Endothelial cell of umbilical vein (primary cell): ENCODE results near the gene TPRKB. TPM values are rescaled to one million over a fixed set of nuclear protein-coding genes. Genes with fewer than 3 reads are reported as not detected.
"Not testable (repeated sequence)": the region's sequence is repeated elsewhere in the genome, so short reads cannot be mapped to it uniquely, and the experiment has no call there.

ENCODE experiments used
- BruUV-seq: library from RNA; stranded (reverse); fragments of 400-500 nt; replicated peaks from 2 replicates; lab custom pipeline; 2021; lab: Mats Ljungman, UMichigan
- CTCF ChIA-PET: fragments of 300-600, 350-600 bp; sonication (Branson Sonifier 250); formaldehyde crosslinking; loops from one replicate; lab custom pipeline; 2021; ENCODE audit warnings: antibody characterized with exemption, inconsistent platforms; lab: Charles Lee
- POLR2A ChIA-PET: fragments of 300-600, 350-600 bp; sonication (Branson Sonifier 250); formaldehyde crosslinking; loops from one replicate; lab custom pipeline; 2021; ENCODE audit warnings: antibody characterized with exemption, inconsistent platforms; lab: Charles Lee
- DNase-seq: peaks from one replicate; pipeline ENCODE4 v3.0.0-alpha.2; 2011; ENCODE audit warnings: low read depth, low spot score
- FAIRE-seq: peaks from 2 replicates; lab custom pipeline; 2011; peaks lifted over from hg19 to GRCh38; lab: Jason Lieb, UNC
- H2AFZ ChIP-seq: 2 replicates; pipeline ENCODE4 v1.6.0; 2012; ENCODE audit warnings: low read depth, low read length, control low read depth, inconsistent platforms
- H3K27ac ChIP-seq: 2 replicates; pipeline ENCODE4 v1.5.1; 2011; ENCODE audit warnings: low read depth, mild to moderate bottlenecking, control low read depth, low read length, moderate library complexity; ENCODE audit not compliant: insufficient read depth
- H3K27me3 ChIP-seq, 2 experiments: 2 replicates each; pipeline versions ENCODE4 v1.6.0 to v1.6.1; 2011; ENCODE audit warnings: low read length in 2 of 2, mixed read lengths in 1 of 2; ENCODE audit not compliant: control insufficient read depth in 2 of 2, insufficient read depth in 2 of 2
- H3K36me3 ChIP-seq, 2 experiments: 2 replicates in 1 of 2; 3 replicates in 1 of 2; pipeline ENCODE4 v1.5.1; 2011; ENCODE audit warnings: low read length in 2 of 2, mild to moderate bottlenecking in 1 of 2, moderate library complexity in 1 of 2; ENCODE audit not compliant: control insufficient read depth in 2 of 2, insufficient read depth in 2 of 2; ENCODE audit errors: extremely low read depth in 1 of 2
- H3K4me1 ChIP-seq: 3 replicates; pipeline ENCODE4 v1.5.1; 2011; ENCODE audit warnings: mild to moderate bottlenecking, low read length; ENCODE audit not compliant: control insufficient read depth, insufficient read depth; ENCODE audit errors: extremely low read depth
- H3K4me2 ChIP-seq: 2 replicates; pipeline ENCODE4 v1.6.1; 2011; ENCODE audit warnings: low read length, control low read depth, mixed read lengths; ENCODE audit not compliant: insufficient read depth
- H3K4me3 ChIP-seq, 3 experiments: fragments of 200-600 bp in 1 of 3; sonication (generic), shearing (Covaris generic) in 1 of 3; replicated peaks in 1 of 3; 2 replicates each; pipeline ENCODE4 v1.5.1; 2011 to 2016; ENCODE audit warnings: control low read depth in 3 of 3, low read length in 3 of 3, mild to moderate bottlenecking in 2 of 3, inconsistent platforms in 1 of 3, low read depth in 1 of 3, moderate library complexity in 1 of 3; ENCODE audit not compliant: insufficient read depth in 1 of 3
- H3K79me2 ChIP-seq: 2 replicates; pipeline ENCODE4 v1.6.0; 2012; ENCODE audit warnings: low read length, inconsistent platforms; ENCODE audit not compliant: control insufficient read depth, insufficient read depth
- H3K9ac ChIP-seq: replicated peaks from 2 replicates; pipeline ENCODE3; 2011; ENCODE audit warnings: low read length, control low read depth; ENCODE audit not compliant: insufficient read depth; ENCODE audit errors: extremely low read depth
- H3K9me1 ChIP-seq: replicated peaks from 3 replicates; pipeline ENCODE4 v1.6.0; 2011; ENCODE audit warnings: mild to moderate bottlenecking, low read length; ENCODE audit not compliant: control insufficient read depth, insufficient read depth; ENCODE audit errors: extremely low read depth
- H3K9me3 ChIP-seq: replicated peaks from 2 replicates; pipeline ENCODE4 v1.5.1; 2012; ENCODE audit warnings: low read length, inconsistent platforms; ENCODE audit not compliant: control insufficient read depth, insufficient read depth
- H4K20me1 ChIP-seq: replicated peaks from 2 replicates; pipeline ENCODE3; 2011; ENCODE audit warnings: mild to moderate bottlenecking, low read length; ENCODE audit not compliant: control insufficient read depth, insufficient read depth; ENCODE audit errors: extremely low read depth
- CTCF ChIP-seq, 2 donors: IDR thresholded peaks; 1 replicate in 1 of 2; 2 replicates in 1 of 2; pipeline ENCODE4 v1.5.1; 2011; ENCODE audit warnings: low read length in 2 of 2, mild to moderate bottlenecking in 2 of 2, moderate library complexity in 2 of 2, control low read depth in 1 of 2, inconsistent platforms in 1 of 2, low read depth in 1 of 2; ENCODE audit not compliant: insufficient read depth in 1 of 2; ENCODE audit errors: extremely low read depth in 1 of 2
- EZH2 ChIP-seq: IDR thresholded peaks from 2 replicates; pipeline ENCODE4 v1.6.1; 2012; ENCODE audit warnings: borderline replicate concordance, low read depth, mild to moderate bottlenecking, moderate library complexity, low read length, inconsistent platforms; ENCODE audit not compliant: severe bottlenecking
- FOS ChIP-seq: IDR thresholded peaks from 2 replicates; pipeline ENCODE4 v1.6.1; 2011; ENCODE audit warnings: mild to moderate bottlenecking, low read length, moderate library complexity, borderline replicate concordance; ENCODE audit not compliant: insufficient read depth
- GATA2 ChIP-seq: IDR thresholded peaks from 2 replicates; pipeline ENCODE4 v1.7.0; 2011; ENCODE audit warnings: low read depth, mild to moderate bottlenecking, moderate library complexity, mixed read lengths, low read length; ENCODE audit not compliant: insufficient read length, insufficient read depth
- JUN ChIP-seq: IDR thresholded peaks from 2 replicates; pipeline ENCODE4 v1.6.1; 2011; ENCODE audit warnings: borderline replicate concordance, low read depth; ENCODE audit not compliant: insufficient read length, insufficient read depth
- MAX ChIP-seq: IDR thresholded peaks from 2 replicates; pipeline ENCODE4 v1.6.1; 2011; ENCODE audit not compliant: insufficient read depth, insufficient read length
- MYC ChIP-seq: IDR thresholded peaks from one replicate; pipeline ENCODE4 v1.6.1; 2011; ENCODE audit warnings: mild to moderate bottlenecking, low read depth, low read length
- POLR2A ChIP-seq: IDR thresholded peaks from 2 replicates; pipeline ENCODE4 v1.6.1; 2012; ENCODE audit warnings: low read depth, mild to moderate bottlenecking, control low read depth, low read length
- POLR2AphosphoS5 ChIP-seq: IDR thresholded peaks from 2 replicates; pipeline ENCODE4 v1.6.1; 2012; ENCODE audit warnings: low read depth, mild to moderate bottlenecking, control low read depth, low read length, moderate library complexity; ENCODE audit not compliant: insufficient read depth
- dilution Hi-C: fragments of 300-500 bp; cut with MboI; formaldehyde crosslinking; loops from one replicate; pipeline ENCODE4 v1.15.0; 2019; ENCODE audit warnings: low sequenced_read_pairs; ENCODE audit not compliant: extremely low pct_ligation_motif_present
- intact Hi-C: fragments of 100-400 bp; cut with micrococcal nuclease; formaldehyde crosslinking; loops from one replicate; pipeline ENCODE4 v1.10.0; 2022
- polyA plus RNA-seq, 4 experiments: library from polyadenylated mRNA; depleted of rRNA in 3 of 4; stranded (reverse) in 3 of 4; unstranded in 1 of 4; fragments of >200 nt; gene quantifications; 2 replicates each; pipeline versions ENCODE4 v1.2.1 to v1.2.3, GENCODE V29; 2011 to 2012; ENCODE audit warnings: missing spikeins in 1 of 4
- total RNA-seq: library from RNA; stranded (reverse); gene quantifications from 2 replicates; pipeline ENCODE4 v1.2.3, GENCODE V29; 2021

Gene TPRKB
- total and polyA plus RNA-seq, 2 donors (not counting 3 experiments of a cell fraction or from before 2014, with no cell fraction given), result 27.1 to 36.1 TPM

GRCh38 chr2:73703675-73704074 is 33.5 kb downstream of the TPRKB start:
- Histone ChIP-seq H3K9ac (no peak overlapping the region), H3K27me3 (peaks cover 2 to 30% of the 10 kb centered on the region in 2 experiments), H3K4me3 (no peak overlapping the region), H3K9me3 (no peaks in the 10 kb centered on the region), H2AFZ (no peak overlapping the region), H3K4me1 (peaks cover 5% of the 10 kb centered on the region), H3K9me1 (no peaks in the 10 kb centered on the region), H3K27ac (no peak overlapping the region), H4K20me1 (no peaks in the 10 kb centered on the region), H3K4me2 (no peak overlapping the region), H3K79me2 (no peaks in the 10 kb centered on the region), H3K36me3 (no peaks in the 10 kb centered on the region)
- CTCF ChIA-PET, result interaction anchor here (0.7 to 2.8 kb wide), 2 partner anchors 10 to 11 kb away, joined by 3 to 10 read pairs; no protein-coding TSS in a partner anchor
- intact Hi-C loops (no loop called here), dilution Hi-C loops (no loop called here)
- TF ChIP-seq EZH2 (no peak), CTCF (IDR thresholded peaks at IDR 0.05; ENCODE audit: extremely low read depth in 1 of 2, insufficient read depth in 1 of 2, low read depth in 1 of 2, low read length in 2 of 2) (no peak), MYC (no peak), FOS (no peak), JUN (no peak), POLR2A (no peak), MAX (no peak), GATA2 (no peak), POLR2AphosphoS5 (no peak)
- no TSS peak for BruUV-seq
- no peak for FAIRE-seq
- POLR2A ChIA-PET, result interaction anchor here (0.7 kb wide), 1 partner anchor 55 kb away, joined by 3 read pairs; no protein-coding TSS in a partner anchor
- no peak for DNase-seq

- FAIRE-seq (peak; percentile 96), DNase-seq (peak; percentile 96)
- H3K4me2 ChIP-seq, POLR2A ChIA-PET, H3K36me3 ChIP-seq, H3K9ac ChIP-seq, H4K20me1 ChIP-seq, BruUV-seq, intact Hi-C loops, H2AFZ ChIP-seq, H3K4me3 ChIP-seq, H3K9me3 ChIP-seq, H3K9me1 ChIP-seq, H3K79me2 ChIP-seq, H3K27ac ChIP-seq, H3K4me1 ChIP-seq, dilution Hi-C loops: not testable (repeated sequence)
- CTCF ChIA-PET, result interaction anchor here (0.7 to 2.8 kb wide), 2 partner anchors 9 to 11 kb away, joined by 3 to 10 read pairs; no protein-coding TSS in a partner anchor
- H3K27me3 ChIP-seq, result peaks cover 2 to 30% of the 10 kb centered on the region in 2 experiments
Measured at GRCh38 chr2:73702852-73703493, 34.2 kb downstream of the TPRKB start.
